GM23248 (cell line): ENCODE results near the gene TTBK2.

Experiments used
- EZH2 ChIP-seq: fragments of 200-600 bp; sonication (generic); IDR thresholded peaks from 2 replicates; pipeline ENCODE4 v1.6.1; 2018; ENCODE audit warnings: antibody characterized with exemption, mild to moderate bottlenecking; ENCODE audit not compliant: insufficient read depth, poor library complexity, severe bottlenecking
- EZH2phosphoT487 ChIP-seq: fragments of 200-600 bp; sonication (generic); IDR thresholded peaks from 2 replicates; pipeline ENCODE4 v1.6.1; 2018; ENCODE audit warnings: antibody characterized with exemption, moderate library complexity, mild to moderate bottlenecking, low read depth; ENCODE audit not compliant: insufficient read depth

DNA sequence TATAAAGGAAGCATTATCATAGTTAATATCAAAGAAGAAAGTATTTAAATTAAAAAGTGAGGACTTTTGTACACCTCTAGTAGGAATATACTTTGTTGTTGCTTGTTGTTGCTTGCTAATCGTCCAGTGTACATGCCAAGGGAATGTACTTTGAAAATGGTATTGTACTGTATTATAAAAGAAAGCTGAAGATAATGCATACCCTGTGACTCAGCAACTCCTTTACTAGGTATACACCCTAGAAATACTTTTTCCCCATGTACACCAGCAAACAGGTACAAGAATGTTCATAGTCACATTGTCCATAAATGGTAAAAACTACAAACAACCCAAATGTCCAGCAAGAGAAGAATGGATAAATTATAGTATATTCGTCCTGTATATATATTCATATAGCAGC, 12.0 kb downstream of the TTBK2 start:
- TF ChIP-seq EZH2phosphoT487 (no peak), EZH2 (no peak)
